A549 (cell line): ENCODE measurements around the gene PPP1R2. TPM values are rescaled to one million over a fixed set of nuclear protein-coding genes. Genes with fewer than 3 reads are reported as not detected.

Source experiments
- ATAC-seq, 2 experiments: fragments of 200-7000 bp in 1 of 2; fragments of >200 bp in 1 of 2; cut with Nextera tagmentation in 1 of 2; cut with Tn5 transposase in 1 of 2; 3 replicates each; pipeline versions ENCODE4 v1.8.0 to v1.9.1; 2018 to 2020; ENCODE audit warnings: mild to moderate bottlenecking in 1 of 2, moderate library complexity in 1 of 2
- CTCF ChIA-PET: fragments of 300-600 bp; sonication (Branson Sonifier 250); formaldehyde crosslinking; extraction: SDS; loops from one replicate; lab custom pipeline; 2021; ENCODE audit warnings: antibody characterized with exemption, inconsistent platforms; lab: Yijun Ruan, JAX
- POLR2A ChIA-PET: fragments of 350-600 bp; formaldehyde crosslinking; extraction: SDS; loops from one replicate; lab custom pipeline; 2021; ENCODE audit warnings: antibody characterized with exemption, inconsistent platforms; lab: Yijun Ruan, JAX
- DNase-seq, 2 experiments: peaks; one replicate each; pipeline versions ENCODE4 v3.0.0 to v3.0.0-alpha.2; 2011 to 2016; ENCODE audit warnings: low read depth in 1 of 2, low spot score in 1 of 2
- FAIRE-seq: peaks from 2 replicates; lab custom pipeline; 2011; peaks lifted over from hg19 to GRCh38; lab: Jason Lieb, UNC
- H3K27ac ChIP-seq, 2 experiments: fragments of >200 bp; sonication (Bioruptor Twin); formaldehyde crosslinking; 3 replicates each; pipeline ENCODE4 v1.5.1; 2016 to 2017
- H3K4me1 ChIP-seq: fragments of >200 bp; sonication (Bioruptor Twin); formaldehyde crosslinking; 3 replicates; pipeline ENCODE4 v1.6.1; 2016
- H3K4me2 ChIP-seq: fragments of >200 bp; sonication (Bioruptor Twin); formaldehyde crosslinking; 3 replicates; pipeline ENCODE4 v1.6.1; 2016
- H3K4me3 ChIP-seq: fragments of >200 bp; sonication (Bioruptor Twin); formaldehyde crosslinking; 3 replicates; pipeline ENCODE4 v1.5.1; 2016
- H3K9me3 ChIP-seq: fragments of >200 bp; sonication (Bioruptor Twin); formaldehyde crosslinking; 3 replicates; pipeline ENCODE4 v1.6.1; 2016
- CBX2 ChIP-seq: fragments of 200-600 bp; sonication (generic); IDR thresholded peaks from 2 replicates; pipeline ENCODE4 v1.6.1; 2016; ENCODE audit warnings: low read depth, mild to moderate bottlenecking, borderline replicate concordance
- CEBPB ChIP-seq, 2 experiments: fragments of >200 bp in 1 of 2; sonication (Bioruptor Twin) in 1 of 2; formaldehyde crosslinking in 1 of 2; IDR thresholded peaks; 2 replicates each; pipeline ENCODE4 v1.6.1; 2012 to 2016
- CHD2 ChIP-seq: fragments of 150-350 bp; IDR thresholded peaks from 2 replicates; pipeline ENCODE4 v1.6.1; 2014; ENCODE audit warnings: low read length; ENCODE audit not compliant: partially characterized antibody
- CTCF ChIP-seq: fragments of >200 bp; sonication (Bioruptor Twin); formaldehyde crosslinking; IDR thresholded peaks from 3 replicates; pipeline ENCODE4 v1.5.1; 2016
- EHF ChIP-seq: fragments of 250-450 bp; sonication (Bioruptor Pico); IDR thresholded peaks from 2 replicates; pipeline ENCODE4 v1.5.0; 2020; ENCODE audit warnings: mild to moderate bottlenecking
- ESRRA ChIP-seq: fragments of 150-350 bp; IDR thresholded peaks from 2 replicates; pipeline ENCODE4 v1.6.1; 2014; ENCODE audit warnings: mild to moderate bottlenecking, low read length, borderline replicate concordance
- HES2 ChIP-seq: fragments of >200 bp; sonication (Bioruptor Twin); formaldehyde crosslinking; IDR thresholded peaks from 2 replicates; pipeline ENCODE4 v1.6.1; 2016
- HEYL ChIP-seq: fragments of 250-450 bp; sonication (Bioruptor Pico); IDR thresholded peaks from 2 replicates; pipeline ENCODE4 v1.8.0; 2021; ENCODE audit warnings: mild to moderate bottlenecking, moderate library complexity
- HMGXB4 ChIP-seq: fragments of 250-450 bp; sonication (Bioruptor Pico); IDR thresholded peaks from 2 replicates; pipeline ENCODE4 v1.5.0; 2021; ENCODE audit warnings: mild to moderate bottlenecking, moderate library complexity, borderline replicate concordance
- JUN ChIP-seq, 2 experiments: fragments of >200 bp; sonication (Bioruptor Twin); formaldehyde crosslinking; IDR thresholded peaks; 2 replicates in 1 of 2; 3 replicates in 1 of 2; pipeline ENCODE4 v1.6.1; 2016 to 2017
- JUNB ChIP-seq: fragments of >200 bp; sonication (Bioruptor Twin); formaldehyde crosslinking; IDR thresholded peaks from 2 replicates; pipeline ENCODE4 v1.6.1; 2016
- MAFK ChIP-seq: fragments of 450-650 bp; IDR thresholded peaks from 2 replicates; pipeline ENCODE4 v1.6.1; 2014; ENCODE audit not compliant: partially characterized antibody
- MYC ChIP-seq: IDR thresholded peaks from 2 replicates; pipeline ENCODE4 v1.6.1; 2012; ENCODE audit warnings: mild to moderate bottlenecking, inconsistent platforms, low read length, improper control_type of control experiment, borderline replicate concordance
- PHF8 ChIP-seq: fragments of 200-600 bp; sonication (generic); IDR thresholded peaks from 2 replicates; pipeline ENCODE4 v1.6.1; 2016; ENCODE audit warnings: low read depth, mild to moderate bottlenecking, antibody characterized with exemption, moderate library complexity, borderline replicate concordance
- POLR2A ChIP-seq: IDR thresholded peaks from 2 replicates; pipeline ENCODE4 v1.6.1; 2012; ENCODE audit warnings: mild to moderate bottlenecking, low read length
- POLR2AphosphoS2 ChIP-seq: conservative IDR thresholded peaks from 2 replicates; pipeline ENCODE4 v1.6.1; 2012; ENCODE audit warnings: low read length, improper control_type of control experiment, inconsistent platforms
- RCOR1 ChIP-seq: fragments of 150-350 bp; IDR thresholded peaks from 2 replicates; pipeline ENCODE4 v1.6.1; 2014; ENCODE audit warnings: antibody characterized with exemption, low read length, low read depth
- TFCP2L1 ChIP-seq: fragments of 250-450 bp; sonication (Bioruptor Pico); IDR thresholded peaks from 2 replicates; pipeline ENCODE4 v1.5.0; 2021; ENCODE audit warnings: mild to moderate bottlenecking
- USF2 ChIP-seq: fragments of 450-650 bp; IDR thresholded peaks from 2 replicates; pipeline ENCODE4 v1.6.1; 2014; ENCODE audit warnings: antibody characterized with exemption
- ZFP36 ChIP-seq: fragments of 450-650 bp; IDR thresholded peaks from 2 replicates; pipeline ENCODE4 v1.6.1; 2014; ENCODE audit warnings: borderline replicate concordance; ENCODE audit not compliant: partially characterized antibody
- ZNF302 ChIP-seq: fragments of 250-450 bp; sonication (Bioruptor Pico); IDR thresholded peaks from 2 replicates; pipeline ENCODE4 v1.9.0; 2021; ENCODE audit warnings: inconsistent platforms, mild to moderate bottlenecking, moderate library complexity
- ZSCAN20 ChIP-seq: fragments of 250-450 bp; sonication (Bioruptor Pico); IDR thresholded peaks from 2 replicates; pipeline ENCODE4 v1.8.0; 2022; ENCODE audit warnings: mild to moderate bottlenecking, moderate library complexity
- WGBS: methylation state at CpG from one replicate; pipeline ENCODE4 v1.1.6; 2017; ENCODE audit errors: missing lambda C conversion rate; 5-methylcytosine and 5-hydroxymethylcytosine counted together
- polyA plus RNA-seq, 4 experiments: library from polyadenylated mRNA; depleted of rRNA in 3 of 4; stranded (reverse); fragments of >200 nt; fragmentation: RNase III in 1 of 4; extraction: RNeasy Plus Mini Kit Qiagen cat#74134 plus additional on column Dnase treatment in 1 of 4; gene quantifications; 2 replicates in 3 of 4; 3 replicates in 1 of 4; pipeline ENCODE4 v1.2.3, GENCODE V29; 2011 to 2017

Gene PPP1R2
- polyA plus RNA-seq, 2 of the 4 experiments (the other 2 are of a cell fraction): 13.4 to 47.3 TPM

GRCh38 chr3:195570912-195571311, 27.8 kb upstream of the PPP1R2 start:
- TF ChIP-seq CEBPB (IDR thresholded peaks at IDR 0.05): no peak
- no peak for TF ChIP-seq PHF8
- no peak for TF ChIP-seq CBX2
- no peak for TF ChIP-seq ZSCAN20 (CRISPR knock-in tag)
- no peak for TF ChIP-seq CTCF
- no peak for TF ChIP-seq CHD2
- no peak for TF ChIP-seq ESRRA
- no peak for TF ChIP-seq HEYL
- TF ChIP-seq MAFK: no peak
- no peak for TF ChIP-seq RCOR1
- TF ChIP-seq JUNB: no peak
- TF ChIP-seq HMGXB4: no peak
- no peak for TF ChIP-seq TFCP2L1 (CRISPR knock-in tag)
- no peak for TF ChIP-seq MYC
- TF ChIP-seq, all 56 proteins: peak for 0
- no peak overlapping the region for H3K4me3 ChIP-seq

GRCh38 chr3:195570344-195570743, 27.2 kb upstream of the PPP1R2 start:
- ATAC-seq (no peak), DNase-seq (no peak), FAIRE-seq (no peak)
- no peak overlapping the region for H3K4me2 ChIP-seq
- no peaks in the 10 kb centered on the region for H3K9me3 ChIP-seq
- WGBS: 80% methylated on average over 6 of the region's 6 CpGs
- no peak overlapping the region for H3K4me3 ChIP-seq
- TF ChIP-seq JUN (IDR thresholded peaks at IDR 0.05) (no peak), POLR2AphosphoS2 (no peak), USF2 (no peak), EHF (CRISPR knock-in tag) (no peak), POLR2A (no peak), RCOR1 (no peak), MYC (no peak), ZNF302 (no peak), ZFP36 (no peak), JUNB (no peak)
- ChIA-PET CTCF (interaction anchor here (1.5 kb wide), 1 partner anchor 12 kb away, joined by 4 read pairs; no protein-coding TSS in a partner anchor), POLR2A (no interaction called here)
- H3K4me1 ChIP-seq: 0 out of 3 replicates have a peak, but pooled peaks cover 3% of the 10 kb centered on the region
- H3K27ac ChIP-seq: no peak overlapping the region

More at GRCh38 chr3:195570912-195571311, 27.8 kb upstream of the PPP1R2 start:
- ChIA-PET CTCF (interaction anchor here (1.5 kb wide), 1 partner anchor 12 kb away, joined by 4 read pairs; no protein-coding TSS in a partner anchor), POLR2A (no interaction called here)
- Histone ChIP-seq H3K4me2 (no peak overlapping the region), H3K9me3 (no peaks in the 10 kb centered on the region), H3K27ac (no peak overlapping the region), H3K4me1 (0 out of 3 replicates have a peak, but pooled peaks cover 3% of the 10 kb centered on the region)
- WGBS: 79% methylated on average over 9 of the region's 9 CpGs
- DNase-seq (no peak), ATAC-seq (no peak), FAIRE-seq (no peak)

- Histone ChIP-seq H3K9me3 (no peaks in the 10 kb centered on the region), H3K4me1 (0 out of 3 replicates have a peak, but pooled peaks cover 3% of the 10 kb centered on the region), H3K27ac (no peak overlapping the region), H3K4me3 (no peak overlapping the region), H3K4me2 (no peak overlapping the region)
- ChIA-PET CTCF (interaction anchor here (0.5 kb wide), 1 partner anchor 152 kb away, joined by 3 read pairs; the partner anchor contains the start of gene MUC20), POLR2A (interaction anchor here (1.2 kb wide), 1 partner anchor 25 kb away, joined by 3 read pairs; the partner anchor contains the start of gene PPP1R2)
- ATAC-seq (no peak), DNase-seq (no peak), FAIRE-seq (no peak)
- 77% methylated on average over 5 of the region's 5 CpGs for WGBS
- TF ChIP-seq HES2: no peak
- TF ChIP-seq JUNB: no peak
Measured at GRCh38 chr3:195568630-195569029, 25.5 kb upstream of the PPP1R2 start.
